CD4-positive, alpha-beta T cell treated with Interleukin-2 at 100 ng/mL for 4 hours (primary cell): Measurements from ENCODE around the gene LARP1B.
"Not testable (repeated sequence)": the region's sequence is repeated elsewhere in the genome, so short reads cannot be mapped to it uniquely, and the experiment has no call there.

Experiments used
- DNase-seq: peaks from one replicate; pipeline ENCODE4 v3.0.0-alpha.2; 2020; ENCODE audit warnings: low spot score

The LARP1B gene

DNA sequence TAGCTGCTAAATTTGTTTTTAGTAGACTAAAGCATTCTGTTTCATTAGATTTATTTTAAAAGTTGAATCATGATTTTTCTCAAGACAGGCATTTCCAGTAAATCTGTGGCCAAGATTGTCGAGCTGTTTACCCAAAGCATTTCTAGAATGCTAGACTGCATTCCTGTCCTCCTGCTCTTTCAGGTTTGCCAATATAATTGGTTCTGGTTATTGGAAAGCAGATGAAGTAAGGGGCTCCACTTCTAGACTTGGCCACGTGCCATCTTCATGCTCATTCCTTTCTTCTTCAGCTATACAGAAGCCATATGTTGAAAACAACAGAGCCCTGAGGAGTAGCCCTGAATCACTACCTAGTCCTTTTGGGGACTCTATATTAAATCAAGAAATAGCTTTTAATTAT, 164.0 kb downstream of the LARP1B start:
- DNase-seq: no peak

DNA sequence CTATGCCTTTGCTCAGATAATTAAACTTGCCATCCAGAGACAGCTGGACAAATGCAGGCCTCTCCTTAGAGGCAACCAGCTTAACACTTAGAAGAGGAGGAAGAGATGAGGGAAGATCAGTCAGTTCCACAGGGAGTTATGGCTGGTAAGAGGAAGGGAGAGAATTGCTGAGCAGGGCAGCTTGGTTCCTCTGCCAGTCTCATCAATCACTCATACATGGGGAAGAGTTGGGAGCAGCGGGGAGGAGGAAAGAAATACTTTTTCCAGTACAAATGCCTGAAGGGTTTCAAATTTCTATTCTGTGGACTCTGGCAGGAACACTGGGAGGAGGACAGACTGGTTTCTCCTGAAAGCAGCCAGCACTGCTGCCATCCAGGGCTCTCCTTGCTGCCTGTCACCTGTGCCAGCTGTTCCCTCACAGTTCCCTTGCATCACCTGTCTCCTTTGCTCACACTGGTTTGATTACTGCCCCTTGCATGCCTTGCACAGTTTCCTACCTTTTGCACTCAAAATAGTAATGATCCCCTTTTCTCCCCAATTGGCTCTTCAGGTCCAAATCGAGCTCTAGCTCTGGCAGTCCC, 167.0 kb downstream of the LARP1B start:
- DNase-seq: no peak

DNA sequence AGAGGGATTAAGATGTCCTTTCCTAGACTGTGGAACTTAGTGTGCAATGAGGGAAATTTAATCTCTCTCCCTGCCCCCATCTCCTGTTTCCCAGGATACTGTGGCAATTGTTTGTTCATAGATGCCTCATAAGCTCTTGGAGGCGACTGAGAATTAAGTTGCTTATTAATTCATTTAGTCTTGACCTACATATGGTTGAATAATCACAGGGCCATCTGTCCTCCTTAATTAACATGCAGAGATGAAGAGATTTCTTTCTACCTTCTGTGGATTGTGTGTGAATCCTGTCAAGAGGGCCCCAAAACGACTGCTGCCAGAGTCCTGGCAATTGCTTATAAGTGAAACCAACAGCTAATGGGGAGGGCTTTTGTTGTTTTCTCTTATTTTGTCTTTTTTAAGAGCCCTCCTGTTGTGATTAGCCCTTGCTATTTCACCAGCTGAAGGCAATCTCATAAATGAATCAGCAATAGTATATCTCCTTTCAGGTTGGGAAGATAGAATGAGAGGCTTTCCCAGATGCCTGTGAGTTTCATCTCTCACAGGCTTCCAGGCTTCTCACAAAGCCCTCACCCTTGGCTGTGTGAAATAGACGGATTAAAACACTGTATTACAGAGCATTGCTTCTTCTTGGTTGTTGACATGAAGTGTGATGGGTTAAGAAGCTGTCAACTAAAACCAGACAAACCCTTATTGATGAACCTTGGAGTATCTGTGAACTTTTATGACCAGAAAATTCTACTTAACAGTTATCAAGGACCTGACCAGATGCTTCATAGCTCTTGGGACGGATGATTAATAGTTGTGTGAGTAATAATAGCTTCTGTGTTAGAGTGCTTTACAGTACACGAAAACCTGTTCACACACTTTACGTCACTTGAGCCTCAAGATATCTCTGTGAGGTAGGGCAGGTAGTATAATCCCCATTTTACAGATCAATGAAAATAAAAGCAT, 168.0 kb downstream of the LARP1B start:
- no peak for DNase-seq

DNA sequence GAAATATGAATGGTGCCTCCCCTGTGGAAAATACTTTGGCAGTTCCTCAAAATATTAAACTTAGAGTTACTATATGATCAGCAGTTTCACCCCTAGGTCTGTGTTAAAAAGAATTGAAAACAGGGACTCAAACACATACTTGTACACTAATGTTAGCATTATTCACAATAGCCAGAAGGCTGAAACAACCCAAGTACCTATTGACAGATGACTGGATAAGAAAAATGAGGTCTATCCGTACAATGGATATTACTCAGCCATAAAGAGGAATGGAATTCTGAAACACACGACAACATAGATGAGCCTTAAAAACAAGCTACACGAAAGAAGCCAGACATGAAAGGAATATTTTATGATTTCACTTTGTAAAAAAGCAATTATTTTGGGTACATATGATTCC, 171.6 kb downstream of the LARP1B start:
- no peak for DNase-seq

DNA sequence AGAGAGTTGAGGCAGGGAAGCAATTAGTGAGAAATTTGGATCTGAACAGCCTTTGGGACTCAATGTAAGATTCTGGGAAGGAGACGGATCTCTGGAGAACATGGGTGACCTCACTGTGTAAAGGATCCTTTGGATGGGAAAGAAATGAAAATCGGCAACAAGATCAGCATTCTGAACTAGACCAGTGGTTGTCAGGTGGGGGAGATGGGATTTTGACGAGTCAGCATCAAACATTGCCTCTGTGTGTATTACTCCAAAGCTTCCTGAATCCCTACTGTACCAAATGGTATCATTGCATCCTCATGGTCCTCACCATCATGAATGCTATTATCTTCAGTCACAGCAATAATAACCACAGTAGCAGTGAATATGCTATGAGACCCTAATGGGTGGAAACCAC, 173.7 kb downstream of the LARP1B start:
- no peak for DNase-seq

DNA sequence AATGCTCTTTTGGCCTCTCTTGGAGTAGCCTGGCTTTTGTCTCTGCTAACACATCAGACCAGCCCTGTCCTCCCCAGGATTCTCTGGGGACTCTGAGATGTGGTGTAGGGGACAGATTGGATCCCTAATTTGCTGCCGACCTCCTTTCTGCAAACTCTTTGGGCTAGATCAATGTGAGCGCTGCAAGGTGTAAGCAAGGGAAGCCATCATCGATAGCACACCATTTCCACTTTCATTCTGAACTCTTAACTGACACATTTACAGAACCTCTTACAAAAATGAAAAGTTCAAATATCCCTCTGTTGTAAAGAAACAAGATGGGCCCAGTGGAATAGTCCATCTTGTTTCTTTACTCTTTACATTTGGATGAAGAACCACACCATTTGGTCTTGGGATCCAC, 179.9 kb downstream of the LARP1B start:
- DNase-seq: no peak

DNA sequence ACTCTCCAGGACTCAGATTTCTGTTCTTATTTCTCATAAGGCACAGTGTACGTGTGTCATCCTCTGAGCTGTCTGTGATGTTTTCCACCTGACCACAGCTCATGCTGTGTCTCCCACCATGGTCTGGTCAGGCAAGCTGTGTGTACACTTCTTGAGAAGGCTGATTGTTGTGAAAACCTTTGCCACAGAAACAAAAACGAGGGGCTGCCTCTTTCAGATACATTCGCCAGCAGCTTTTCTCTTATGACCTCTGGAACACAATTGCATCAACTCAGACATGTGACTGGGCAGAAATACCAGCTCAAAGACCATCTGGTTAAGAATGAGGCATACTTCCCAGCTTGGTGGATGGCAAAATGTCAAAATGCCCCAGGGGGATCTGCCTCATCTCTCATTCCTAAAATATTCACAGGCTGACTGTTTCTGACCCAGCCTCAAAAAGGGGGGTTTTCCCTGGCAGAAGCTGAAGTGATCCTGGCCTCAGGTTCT, 180.4 kb downstream of the LARP1B start:
- DNase-seq: no peak

DNA sequence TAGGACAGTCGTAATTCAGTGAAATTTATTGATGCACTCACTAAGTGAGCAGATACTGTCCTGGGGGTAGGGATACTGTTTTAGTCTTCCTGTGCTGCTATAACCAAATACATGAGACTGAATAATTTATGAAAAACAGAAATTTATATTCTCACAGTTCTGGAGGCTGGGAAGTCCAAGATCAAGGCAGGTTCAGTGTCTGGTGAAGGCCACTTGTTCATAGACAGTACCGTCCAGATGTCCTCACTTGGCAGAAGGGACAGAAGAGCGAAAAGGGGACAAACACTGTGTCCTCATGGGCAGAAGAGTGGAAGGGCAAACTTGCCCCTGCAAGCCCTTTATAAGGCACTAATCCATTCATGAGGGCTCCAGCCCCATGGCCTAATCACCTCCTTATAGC, 180.9 kb downstream of the LARP1B start:
- DNase-seq: no peak

DNA sequence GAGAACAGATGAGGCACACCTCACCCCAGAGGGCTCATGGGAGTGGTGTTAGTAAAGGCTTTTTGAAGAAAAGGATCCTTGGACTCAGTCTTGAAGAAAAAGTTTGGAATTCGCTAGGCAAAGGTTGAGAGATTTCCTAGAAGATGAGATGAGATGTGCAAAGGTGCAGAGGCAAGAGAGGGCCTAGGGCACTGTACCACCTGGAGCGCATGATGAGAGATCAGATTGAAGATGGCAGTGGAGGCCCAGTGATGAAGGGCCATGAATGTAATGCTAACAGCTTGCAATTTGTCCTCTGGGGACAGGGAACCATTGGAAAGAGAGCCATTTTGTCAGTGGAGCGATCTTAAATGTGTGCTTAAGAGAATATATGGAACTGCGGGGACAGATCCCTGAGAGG, 181.5 kb downstream of the LARP1B start:
- DNase-seq: no peak

DNA sequence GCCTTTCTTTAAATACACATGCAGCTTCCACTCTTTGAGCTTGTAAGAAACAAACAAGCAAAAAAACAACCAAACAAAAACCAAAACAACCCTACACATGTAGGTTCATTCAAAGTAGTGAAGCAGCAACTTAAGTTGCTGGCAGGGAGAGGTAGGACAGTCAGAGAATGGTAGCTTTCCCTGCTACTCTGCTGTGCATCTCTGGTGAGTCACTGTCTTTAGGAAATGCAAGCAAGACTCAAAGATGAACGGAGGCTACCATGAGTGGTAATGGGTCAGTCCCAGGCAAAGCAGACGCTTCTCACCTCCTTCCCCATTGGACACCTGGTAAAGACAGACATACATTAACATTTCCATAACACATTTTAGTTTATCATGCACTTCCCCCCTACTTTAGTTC, 183.3 kb downstream of the LARP1B start:
- no peak for DNase-seq

DNA sequence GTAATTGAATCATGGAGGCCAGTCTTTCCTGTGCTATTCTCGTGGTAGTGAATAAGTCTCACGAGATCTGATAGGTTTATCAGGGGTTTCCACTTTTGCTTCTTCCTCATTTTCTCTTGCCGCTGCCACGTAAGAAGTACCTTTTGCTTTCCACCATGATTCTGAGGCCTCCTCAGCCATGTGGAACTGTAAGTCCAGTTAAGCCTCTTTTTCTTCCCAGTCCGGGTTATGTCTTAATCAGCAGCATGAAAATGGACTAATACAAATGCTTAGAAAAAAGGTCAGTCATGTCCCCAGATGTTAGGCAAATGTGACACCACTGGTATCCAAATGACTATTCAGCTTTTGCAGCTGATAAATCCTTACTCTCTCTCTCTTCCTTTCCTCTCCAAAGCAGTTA, 184.3 kb downstream of the LARP1B start:
- not testable (repeated sequence) for DNase-seq

DNA sequence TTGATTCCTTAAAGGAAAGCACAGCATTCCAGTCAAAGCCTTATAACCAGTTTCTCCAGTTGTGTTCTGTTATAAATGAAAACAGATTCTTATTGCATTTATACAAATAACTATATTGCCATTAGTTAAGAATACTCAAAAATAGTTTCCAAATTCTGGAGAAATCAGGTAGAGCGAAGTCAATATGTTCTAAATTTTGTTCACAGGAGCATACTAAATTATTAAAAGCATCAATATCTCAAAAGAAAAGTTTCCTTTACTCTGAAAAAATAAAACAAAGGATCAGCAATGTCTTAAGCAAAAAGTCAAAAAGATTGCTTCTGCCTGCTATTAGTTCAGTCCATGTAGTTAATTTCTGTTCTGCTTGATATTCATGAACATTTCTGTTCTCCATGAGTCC, 186.8 kb downstream of the LARP1B start:
- no peak for DNase-seq

DNA sequence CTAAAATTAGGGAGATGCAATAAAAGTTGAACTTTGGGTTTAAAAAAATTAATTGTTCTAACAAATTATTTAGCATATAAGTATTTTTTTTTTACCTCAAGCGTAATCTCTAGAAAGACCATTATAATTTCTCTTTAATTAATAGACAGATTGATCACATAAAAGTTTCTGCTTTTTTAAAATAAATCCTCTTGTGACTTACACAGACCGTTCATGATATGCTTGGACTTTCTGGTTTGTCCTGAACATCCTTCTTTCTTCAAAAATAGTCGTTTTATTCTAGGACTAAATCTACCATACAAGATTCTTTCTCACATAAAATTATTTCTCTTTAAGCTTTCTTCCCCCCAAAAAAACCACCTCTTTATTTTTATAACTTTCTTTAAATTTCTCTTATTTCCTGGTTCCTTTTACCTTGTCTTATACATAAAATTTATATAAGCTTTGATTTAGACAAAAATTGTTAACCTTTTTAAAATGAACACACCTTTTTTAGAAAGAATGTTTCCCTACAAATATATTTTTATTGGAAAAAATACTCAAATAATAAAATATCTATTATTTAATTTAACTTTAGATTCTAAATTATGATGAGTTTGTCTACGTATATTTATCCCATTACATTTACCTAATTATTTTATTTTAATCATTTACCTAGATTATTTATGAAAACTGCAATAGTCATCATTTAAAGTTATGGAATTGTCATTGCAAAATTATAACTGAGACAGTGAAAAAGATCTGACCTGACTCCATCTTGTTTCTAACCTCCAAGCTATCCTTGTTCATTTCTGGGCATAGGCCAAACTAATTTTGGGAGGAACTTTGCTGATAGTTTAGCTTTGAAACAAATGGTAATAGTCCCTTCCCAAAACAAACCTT, 188.9 kb downstream of the LARP1B start:
- no peak for DNase-seq

DNA sequence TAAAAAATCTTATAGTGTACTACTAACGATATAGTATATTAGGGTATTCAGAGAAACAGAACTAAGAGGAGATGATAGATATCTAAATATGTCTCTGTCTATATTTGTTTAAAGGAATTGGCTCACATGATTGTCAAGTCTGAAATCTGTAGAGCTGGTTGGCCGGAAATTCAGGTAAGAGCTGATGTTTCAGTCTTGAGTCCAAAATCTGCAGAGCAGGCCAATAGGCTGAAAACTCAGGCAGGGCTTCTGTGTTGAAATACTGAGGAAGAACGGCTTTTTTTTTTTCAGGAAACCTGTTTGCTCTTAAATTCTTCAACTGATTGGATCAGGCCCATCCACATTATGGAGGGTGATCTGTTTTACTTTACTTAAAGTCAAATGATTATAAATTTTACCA, 194.8 kb downstream of the LARP1B start:
- no peak for DNase-seq

DNA sequence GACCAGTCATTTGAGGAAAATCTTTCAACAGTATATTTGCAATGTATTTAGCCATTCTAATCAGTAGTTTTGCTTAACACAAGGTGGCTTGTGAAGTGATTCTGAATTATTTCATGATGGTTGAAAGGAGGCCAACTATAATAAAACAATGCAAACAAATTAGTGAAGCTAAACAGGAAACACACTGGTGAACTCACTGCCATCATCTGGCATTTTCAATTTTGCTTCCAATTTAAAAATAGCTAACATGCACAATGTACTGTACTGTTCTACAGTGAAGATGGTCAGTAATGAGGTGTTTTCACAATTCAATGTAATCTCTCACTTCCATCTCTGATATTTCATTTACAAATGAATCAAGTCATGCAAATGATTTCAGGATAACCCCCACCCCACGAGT, 195.4 kb downstream of the LARP1B start:
- no peak for DNase-seq

DNA sequence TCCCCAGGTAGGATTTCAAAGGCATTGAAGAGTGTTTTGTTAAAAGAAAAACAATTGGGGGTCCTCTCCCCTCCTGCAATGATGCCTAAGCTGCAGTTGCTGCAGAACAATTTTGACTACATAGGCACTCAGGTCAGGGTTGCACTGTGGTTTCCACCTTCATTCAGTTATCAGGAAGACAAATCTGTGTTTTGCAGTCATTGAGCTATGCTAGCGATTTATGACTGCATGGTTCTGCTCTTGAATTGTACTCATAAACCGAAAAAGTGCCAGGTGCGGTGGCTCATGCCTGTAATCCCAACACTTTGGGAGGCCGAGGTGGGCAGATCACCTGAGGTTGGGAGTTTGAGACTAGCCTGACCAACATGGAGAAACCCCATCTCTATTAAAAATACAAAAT, 197.1 kb downstream of the LARP1B start:
- not testable (repeated sequence) for DNase-seq

DNA sequence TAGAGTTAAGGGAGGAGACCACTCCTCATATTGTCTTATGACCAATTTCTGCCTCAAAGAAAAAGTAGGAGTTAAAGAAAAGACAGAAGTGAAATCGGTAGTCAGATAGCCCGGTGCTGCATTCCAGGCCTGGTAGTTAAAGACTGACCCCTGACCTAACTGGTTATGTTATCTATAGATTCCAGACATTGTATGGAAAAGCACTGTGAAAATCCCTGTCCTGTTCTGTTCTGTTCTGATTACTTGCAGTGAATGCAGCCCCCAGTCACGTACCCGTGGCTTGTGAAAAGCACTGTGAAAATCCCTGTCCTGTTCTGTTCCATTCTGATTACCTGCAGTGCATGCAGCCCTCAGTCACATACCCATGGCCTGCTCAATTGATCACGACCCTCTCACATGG, 198.8 kb downstream of the LARP1B start:
- not testable (repeated sequence) for DNase-seq
